NT2/D1 (cell line): ENCODE data around the gene ZNF845.
A peak's percentile ranks its signal among the peaks of the same experiment; 100 is the strongest.

ENCODE experiments used
- DNase-seq: peaks from one replicate; pipeline ENCODE4 v3.0.0-alpha.2; 2011; ENCODE audit warnings: low read depth, low spot score
- H3K27me3 ChIP-seq: 2 replicates; pipeline ENCODE4 v1.6.0; 2011; ENCODE audit warnings: mild to moderate bottlenecking; ENCODE audit not compliant: insufficient read length, insufficient read depth
- H3K36me3 ChIP-seq: 2 replicates; pipeline ENCODE4 v1.6.1; 2011; ENCODE audit warnings: mild to moderate bottlenecking, low read length, mixed read lengths; ENCODE audit not compliant: insufficient read depth, insufficient read length
- H3K4me1 ChIP-seq: 2 replicates; pipeline ENCODE4 v1.5.1; 2011; ENCODE audit not compliant: insufficient read depth, insufficient read length
- H3K4me3 ChIP-seq: 2 replicates; pipeline ENCODE4 v1.5.1; 2011; ENCODE audit warnings: low read depth; ENCODE audit not compliant: insufficient read length
- H3K9ac ChIP-seq: 2 replicates; pipeline ENCODE4 v1.6.0; 2011; ENCODE audit warnings: low read depth; ENCODE audit not compliant: insufficient read length
- H3K9me3 ChIP-seq: 2 replicates; pipeline ENCODE4 v1.5.1; 2011; ENCODE audit warnings: mild to moderate bottlenecking, low read length; ENCODE audit not compliant: insufficient read depth
- SUZ12 ChIP-seq: IDR thresholded peaks from 2 replicates; pipeline ENCODE4 v1.6.1; 2011; ENCODE audit not compliant: insufficient read length, insufficient read depth; ENCODE audit errors: extremely low read depth
- YY1 ChIP-seq: IDR thresholded peaks from 2 replicates; pipeline ENCODE4 v1.6.1; 2011; ENCODE audit not compliant: insufficient read length, insufficient read depth
- ZNF274 ChIP-seq: IDR thresholded peaks from 2 replicates; pipeline ENCODE4 v1.6.1; 2011; ENCODE audit warnings: mild to moderate bottlenecking, low read depth, low read length

ZNF845 gene

DNA sequence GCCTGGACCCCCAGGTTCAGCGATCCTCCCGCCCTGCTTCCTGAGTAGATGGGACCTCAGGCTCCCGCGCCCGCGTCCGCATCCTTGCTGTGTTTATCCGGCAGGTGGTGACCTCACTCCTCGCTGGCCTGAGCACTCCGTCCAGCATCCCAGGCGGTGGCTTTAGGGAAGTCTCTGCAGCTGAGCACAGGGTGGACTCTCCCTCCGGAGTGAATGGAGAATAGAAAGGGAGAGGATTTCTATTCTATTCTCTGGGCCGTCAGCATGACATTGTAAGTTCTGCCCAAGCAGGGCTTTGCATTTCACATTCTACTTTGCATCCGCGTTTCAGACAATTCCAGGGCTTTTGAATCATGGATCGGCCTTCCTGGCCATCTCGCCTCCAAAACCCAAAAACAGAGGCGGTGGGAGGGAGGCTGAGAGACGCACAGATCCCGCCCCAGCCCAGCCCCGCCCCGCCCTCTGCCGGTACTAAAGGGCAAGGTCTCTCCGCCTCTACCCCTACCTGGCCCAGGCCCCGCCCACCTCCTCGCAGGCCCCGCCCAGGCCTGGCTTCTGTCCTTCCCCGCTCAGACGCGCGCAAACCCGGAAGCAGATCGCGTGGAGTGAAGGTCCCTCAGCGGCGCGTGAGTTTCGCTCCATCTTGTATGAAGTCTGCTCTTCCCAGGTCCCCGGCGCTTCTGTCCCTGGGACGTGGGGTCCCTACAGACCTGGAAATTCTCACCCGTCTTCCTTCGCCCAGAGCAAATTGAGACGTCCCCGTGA is 31.8 kb downstream of the ZNF845 start, which contains the start of gene ZNF525:
Gene ZNF525, plus strand, starts transcription at position 572 of the 765 bp plus-strand sequence. CDS start 6,577 bp downstream, outside the sequence.
- no peak for TF ChIP-seq ZNF274
- TF ChIP-seq YY1, result no peak
- TF ChIP-seq SUZ12, result no peak
- H3K27me3 ChIP-seq, result no peaks in the 10 kb centered on the region
- no peaks in the 10 kb centered on the region for H3K9me3 ChIP-seq
- H3K4me1 ChIP-seq, result no peaks in the 10 kb centered on the region
- H3K9ac ChIP-seq, result peak within 1 kb of the TSS; percentile 79
- peak; percentile 58 for DNase-seq
- no peaks in the 10 kb centered on the region for H3K36me3 ChIP-seq
- peak within 1 kb of the TSS; percentile 69 for H3K4me3 ChIP-seq

DNA sequence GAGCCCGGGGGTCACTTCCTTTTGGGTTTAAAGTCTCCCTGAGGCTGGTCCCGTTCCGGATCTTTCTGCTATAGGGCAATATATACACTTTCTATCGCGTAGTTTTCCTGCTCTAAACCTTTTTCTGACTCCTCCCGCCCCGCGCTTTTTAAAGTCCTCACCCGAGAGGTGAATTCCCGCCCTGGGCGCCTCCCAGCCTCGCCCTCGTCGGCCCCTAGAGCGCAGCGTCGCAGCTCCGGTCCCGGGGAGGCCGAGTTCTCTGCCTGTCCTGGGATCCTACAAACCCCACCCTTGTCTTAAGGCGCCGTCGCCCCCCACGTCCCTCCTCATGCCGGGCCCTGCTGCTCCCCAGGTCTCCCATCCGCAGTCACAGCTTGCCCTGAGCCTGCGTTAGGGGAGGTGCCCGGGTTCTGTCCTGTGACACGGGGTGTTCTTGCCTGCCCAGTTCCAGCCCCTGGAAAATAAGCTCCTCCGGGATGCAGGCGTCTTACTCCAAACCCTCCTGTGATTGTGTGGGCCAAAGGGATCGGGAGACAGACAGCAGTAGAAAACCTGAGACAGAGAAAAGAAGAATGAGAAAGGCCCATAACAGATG is 32.4 kb downstream of the ZNF845 start:
- H3K4me1 ChIP-seq, result no peaks in the 10 kb centered on the region
- TF ChIP-seq SUZ12, result no peak
- TF ChIP-seq ZNF274, result no peak
- no peak for TF ChIP-seq YY1
- no peaks in the 10 kb centered on the region for H3K36me3 ChIP-seq
- no peaks in the 10 kb centered on the region for H3K9me3 ChIP-seq
- peak overlapping the region; percentile 79 for H3K9ac ChIP-seq
- peak overlapping the region; percentile 69 for H3K4me3 ChIP-seq
- no peak for DNase-seq
- H3K27me3 ChIP-seq, result no peaks in the 10 kb centered on the region

DNA sequence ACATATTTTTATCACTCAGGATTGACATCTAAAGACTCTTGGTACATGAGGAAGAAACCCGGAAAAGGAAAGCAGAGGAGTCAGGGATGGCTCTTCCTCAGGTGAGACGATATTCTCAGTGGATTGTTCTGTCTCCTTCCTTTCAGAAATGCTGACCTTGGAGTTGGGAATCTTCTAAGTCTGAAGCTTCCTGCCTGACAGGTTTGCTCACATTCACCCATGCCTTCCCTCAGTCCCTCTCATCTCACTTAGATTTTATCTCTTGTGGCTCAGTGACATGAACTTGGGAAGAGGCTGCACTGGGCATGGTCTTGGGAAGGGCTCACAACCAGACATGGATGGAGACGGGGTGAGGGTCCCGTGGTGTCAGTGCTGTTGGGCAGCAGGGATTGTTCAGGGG is 38.6 kb downstream of the ZNF845 start:
- no peaks in the 10 kb centered on the region for H3K27me3 ChIP-seq
- H3K9ac ChIP-seq, result no peak overlapping the region
- no peaks in the 10 kb centered on the region; the same call in 1 of the 2 replicates for H3K9me3 ChIP-seq
- TF ChIP-seq SUZ12 (no peak), YY1 (no peak), ZNF274 (no peak)
- peaks cover 29% of the 10 kb centered on the region for H3K36me3 ChIP-seq
- H3K4me1 ChIP-seq, result no peaks in the 10 kb centered on the region
- no peak for DNase-seq
- no peak overlapping the region for H3K4me3 ChIP-seq

DNA sequence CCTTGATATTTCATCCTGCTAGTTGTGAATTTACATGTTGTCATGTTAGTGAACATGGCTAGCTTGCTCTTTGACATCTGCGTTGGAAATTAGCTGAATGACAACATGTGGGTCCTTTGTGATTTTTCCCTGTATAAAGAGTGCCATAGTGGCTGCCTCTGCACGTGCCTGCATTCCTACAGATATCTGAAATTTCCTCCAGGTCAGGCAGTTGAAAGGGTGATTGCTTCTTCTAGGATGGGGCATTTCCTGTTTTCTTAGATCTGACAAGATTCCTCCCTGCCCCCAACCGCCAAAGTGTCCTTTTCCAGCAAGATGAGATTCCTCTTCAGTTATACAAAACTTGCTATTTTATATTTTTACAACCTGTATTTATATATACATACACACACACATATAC is 40.7 kb downstream of the ZNF845 start:
- H3K9me3 ChIP-seq, result peaks cover 4% of the 10 kb centered on the region; the same call in 1 of the 2 replicates
- no peaks in the 10 kb centered on the region for H3K4me1 ChIP-seq
- H3K27me3 ChIP-seq, result no peaks in the 10 kb centered on the region
- H3K4me3 ChIP-seq, result no peak overlapping the region
- peaks cover 46% of the 10 kb centered on the region for H3K36me3 ChIP-seq
- no peak for DNase-seq
- TF ChIP-seq ZNF274, result no peak
- no peak for TF ChIP-seq YY1
- no peak for TF ChIP-seq SUZ12
- H3K9ac ChIP-seq, result no peak overlapping the region

DNA sequence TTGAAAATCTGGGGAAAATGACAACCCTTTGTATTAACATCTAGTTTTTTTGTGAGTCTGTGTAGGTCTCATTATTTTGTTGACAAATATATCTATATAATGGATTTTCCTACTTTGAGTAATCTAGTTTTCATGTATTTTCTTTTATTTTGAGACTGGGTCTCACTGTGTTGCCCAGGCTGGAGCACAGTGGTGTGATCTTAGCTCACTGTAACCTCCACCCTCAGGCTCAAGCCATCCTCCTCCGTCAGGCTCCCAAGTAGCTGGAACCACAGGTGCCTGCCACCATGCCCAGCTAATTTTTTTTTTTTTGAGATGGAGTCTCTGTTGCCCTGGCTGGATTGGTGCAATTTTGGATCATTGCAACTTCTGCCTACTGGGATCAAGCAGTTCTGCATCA is 41.2 kb downstream of the ZNF845 start:
- Histone ChIP-seq H3K36me3 (peaks cover 50% of the 10 kb centered on the region), H3K9ac (no peak overlapping the region), H3K27me3 (no peaks in the 10 kb centered on the region), H3K4me3 (no peak overlapping the region), H3K4me1 (no peaks in the 10 kb centered on the region), H3K9me3 (peaks cover 8% of the 10 kb centered on the region; the same call in 1 of the 2 replicates)
- DNase-seq, result no peak
- TF ChIP-seq YY1, result no peak
- TF ChIP-seq SUZ12, result no peak
- no peak for TF ChIP-seq ZNF274

DNA sequence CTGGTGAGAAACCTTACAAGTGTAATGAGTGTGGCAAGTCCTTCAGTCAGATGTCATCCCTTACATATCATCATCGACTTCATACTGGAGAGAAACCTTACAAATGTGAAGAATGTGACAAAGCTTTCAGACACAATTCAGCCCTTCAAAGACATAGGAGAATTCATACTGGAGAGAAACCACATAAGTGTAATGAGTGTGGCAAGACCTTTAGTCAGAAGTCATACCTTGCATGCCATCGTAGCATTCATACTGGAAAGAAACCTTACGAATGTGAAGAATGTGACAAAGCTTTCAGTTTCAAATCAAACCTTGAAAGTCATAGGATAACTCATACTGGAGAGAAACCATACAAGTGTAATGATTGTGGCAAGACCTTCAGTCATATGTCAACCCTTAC is 47.8 kb downstream of the ZNF845 start:
- no peaks in the 10 kb centered on the region for H3K4me1 ChIP-seq
- H3K36me3 ChIP-seq, result peaks cover 71% of the 10 kb centered on the region
- H3K9ac ChIP-seq, result no peak overlapping the region
- TF ChIP-seq YY1 (no peak), SUZ12 (no peak), ZNF274 (no peak)
- H3K4me3 ChIP-seq, result no peak overlapping the region
- no peak for DNase-seq
- H3K9me3 ChIP-seq, result peaks cover 68% of the 10 kb centered on the region
- no peaks in the 10 kb centered on the region for H3K27me3 ChIP-seq

DNA sequence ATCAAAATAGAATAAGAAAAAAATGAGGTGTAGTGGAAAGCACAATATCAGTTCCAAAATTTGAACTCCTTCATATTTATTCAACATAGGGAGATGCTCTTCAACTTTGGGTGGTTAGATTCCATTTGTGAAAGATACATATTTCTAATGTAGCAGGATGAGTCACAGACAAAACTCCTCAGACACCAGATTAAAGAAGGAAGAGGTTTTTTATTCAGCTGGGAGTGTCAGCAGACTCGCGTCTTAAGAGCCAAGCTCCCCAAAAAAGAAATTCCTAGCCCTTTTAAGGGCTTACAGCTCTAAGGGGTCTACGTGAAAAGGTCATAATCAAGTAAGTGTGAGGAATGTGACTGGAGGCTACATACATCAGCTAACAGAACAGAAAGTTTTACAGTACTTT is 54.6 kb downstream of the ZNF845 start:
- no peak for DNase-seq
- Histone ChIP-seq H3K9me3 (peaks cover 34% of the 10 kb centered on the region), H3K4me3 (no peak overlapping the region), H3K4me1 (no peaks in the 10 kb centered on the region), H3K36me3 (peaks cover 14% of the 10 kb centered on the region), H3K9ac (no peak overlapping the region), H3K27me3 (no peaks in the 10 kb centered on the region)
- no peak for TF ChIP-seq ZNF274
- TF ChIP-seq SUZ12, result no peak
- TF ChIP-seq YY1, result no peak
